NT2/D1 (cell line): ENCODE results near the gene RNASE7.
A peak's percentile ranks its signal among the peaks of the same experiment; 100 is the strongest.

ENCODE experiments used
- DNase-seq: peaks from one replicate; pipeline ENCODE4 v3.0.0-alpha.2; 2011; ENCODE audit warnings: low read depth, low spot score
- H3K27me3 ChIP-seq: 2 replicates; pipeline ENCODE4 v1.6.0; 2011; ENCODE audit warnings: mild to moderate bottlenecking; ENCODE audit not compliant: insufficient read length, insufficient read depth
- H3K36me3 ChIP-seq: 2 replicates; pipeline ENCODE4 v1.6.1; 2011; ENCODE audit warnings: mild to moderate bottlenecking, low read length, mixed read lengths; ENCODE audit not compliant: insufficient read depth, insufficient read length
- H3K4me1 ChIP-seq: 2 replicates; pipeline ENCODE4 v1.5.1; 2011; ENCODE audit not compliant: insufficient read depth, insufficient read length
- H3K4me3 ChIP-seq: 2 replicates; pipeline ENCODE4 v1.5.1; 2011; ENCODE audit warnings: low read depth; ENCODE audit not compliant: insufficient read length
- H3K9ac ChIP-seq: 2 replicates; pipeline ENCODE4 v1.6.0; 2011; ENCODE audit warnings: low read depth; ENCODE audit not compliant: insufficient read length
- H3K9me3 ChIP-seq: 2 replicates; pipeline ENCODE4 v1.5.1; 2011; ENCODE audit warnings: mild to moderate bottlenecking, low read length; ENCODE audit not compliant: insufficient read depth
- SUZ12 ChIP-seq: IDR thresholded peaks from 2 replicates; pipeline ENCODE4 v1.6.1; 2011; ENCODE audit not compliant: insufficient read length, insufficient read depth; ENCODE audit errors: extremely low read depth
- YY1 ChIP-seq: IDR thresholded peaks from 2 replicates; pipeline ENCODE4 v1.6.1; 2011; ENCODE audit not compliant: insufficient read length, insufficient read depth
- ZNF274 ChIP-seq: IDR thresholded peaks from 2 replicates; pipeline ENCODE4 v1.6.1; 2011; ENCODE audit warnings: mild to moderate bottlenecking, low read depth, low read length

RNASE7 gene, protein sequence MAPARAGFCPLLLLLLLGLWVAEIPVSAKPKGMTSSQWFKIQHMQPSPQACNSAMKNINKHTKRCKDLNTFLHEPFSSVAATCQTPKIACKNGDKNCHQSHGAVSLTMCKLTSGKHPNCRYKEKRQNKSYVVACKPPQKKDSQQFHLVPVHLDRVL

DNA sequence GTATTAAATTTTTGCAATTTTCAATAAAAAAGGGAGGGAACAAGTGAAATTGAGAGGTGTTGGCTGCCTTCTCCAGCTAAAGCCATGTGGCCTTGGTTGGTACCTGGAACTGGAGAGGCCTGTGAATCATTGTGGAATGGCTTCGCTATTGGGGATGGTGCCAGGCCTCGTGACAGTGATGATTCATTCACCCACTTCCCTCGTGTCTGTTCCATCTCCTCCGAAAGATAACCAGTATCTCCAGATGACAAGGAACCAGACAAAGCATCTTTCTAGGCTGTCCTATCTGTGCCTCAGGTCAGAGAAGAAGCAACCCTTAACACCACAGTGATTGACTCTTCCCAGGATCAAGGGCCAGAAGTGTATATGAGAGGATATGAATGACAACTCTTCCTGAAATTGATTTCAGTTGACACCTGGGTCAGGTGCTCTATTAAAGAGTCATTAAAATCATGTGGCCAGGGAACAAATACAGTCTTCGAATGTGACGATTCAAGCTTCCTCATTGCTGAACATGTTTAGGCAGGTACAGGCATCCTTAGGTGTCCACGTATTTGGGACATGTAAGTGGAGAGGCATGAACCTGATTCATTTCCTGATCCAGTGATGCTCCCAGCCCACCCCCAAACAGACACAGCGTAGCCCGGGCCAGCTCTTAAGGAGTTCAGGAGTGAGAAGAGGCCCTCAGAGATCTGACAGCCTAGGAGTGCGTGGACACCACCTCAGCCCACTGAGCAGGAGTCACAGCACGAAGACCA, at the start of gene RNASE7:
TSS of gene RNASE7 (plus strand) at position 687 of the 758 bp plus-strand sequence. CDS start 631 bp downstream, outside the sequence.
- Histone ChIP-seq H3K4me1 (peaks cover 3% of the 10 kb centered on the region), H3K4me3 (no peak within 1 kb of the TSS), H3K9ac (no peak within 1 kb of the TSS), H3K9me3 (no peaks in the 10 kb centered on the region), H3K36me3 (no peaks in the 10 kb centered on the region), H3K27me3 (no peaks in the 10 kb centered on the region)
- DNase-seq, result no peak
- no peak for TF ChIP-seq SUZ12
- no peak for TF ChIP-seq YY1
- no peak for TF ChIP-seq ZNF274

DNA sequence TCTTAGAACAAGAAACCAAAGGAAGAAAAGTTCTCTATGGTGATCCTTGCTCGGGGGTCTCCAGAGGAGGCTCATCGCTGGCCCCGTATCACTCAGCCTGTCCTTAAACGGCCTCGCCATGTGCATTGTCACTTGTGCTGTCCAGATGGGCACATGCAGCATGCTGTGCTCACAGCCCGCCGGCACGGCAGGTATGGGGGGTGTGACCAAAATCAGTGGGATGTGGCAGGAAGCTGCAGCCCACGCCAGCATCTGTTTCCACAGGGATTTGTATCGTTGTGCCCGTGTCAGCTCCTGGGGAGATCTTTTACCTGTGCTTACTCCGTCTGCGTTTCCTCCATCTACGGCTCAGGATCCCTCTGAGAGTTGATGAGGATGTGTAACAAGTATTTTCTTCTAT, 45.6 kb upstream of the RNASE7 start:
- no peak for DNase-seq
- Histone ChIP-seq H3K9me3 (no peaks in the 10 kb centered on the region), H3K27me3 (no peaks in the 10 kb centered on the region), H3K4me3 (no peak overlapping the region), H3K9ac (no peak overlapping the region), H3K4me1 (peaks cover 6% of the 10 kb centered on the region), H3K36me3 (peaks cover 52% of the 10 kb centered on the region)
- TF ChIP-seq SUZ12, result no peak
- TF ChIP-seq YY1, result no peak
- TF ChIP-seq ZNF274, result no peak

DNA sequence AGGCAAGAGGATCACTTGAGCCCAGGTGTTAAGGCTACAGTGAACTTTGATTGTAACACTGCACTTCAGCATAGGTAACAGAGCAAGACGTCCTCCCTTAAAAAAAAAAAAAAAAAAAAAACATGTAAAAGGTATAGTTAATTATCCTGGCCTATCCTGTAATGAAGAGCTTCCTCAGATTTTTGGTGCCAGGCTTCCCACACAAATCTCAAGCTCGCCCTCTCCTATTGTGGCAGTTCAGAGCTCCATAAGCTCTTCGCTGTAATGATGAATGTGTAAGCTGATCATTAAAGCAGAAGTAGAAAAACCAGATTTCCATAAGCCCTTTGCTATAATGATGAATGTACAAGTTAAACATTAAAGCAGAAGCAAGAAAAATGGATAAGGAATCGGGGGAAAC, 45.0 kb upstream of the RNASE7 start:
- no peak for TF ChIP-seq YY1
- TF ChIP-seq ZNF274, result no peak
- no peak for TF ChIP-seq SUZ12

DNA sequence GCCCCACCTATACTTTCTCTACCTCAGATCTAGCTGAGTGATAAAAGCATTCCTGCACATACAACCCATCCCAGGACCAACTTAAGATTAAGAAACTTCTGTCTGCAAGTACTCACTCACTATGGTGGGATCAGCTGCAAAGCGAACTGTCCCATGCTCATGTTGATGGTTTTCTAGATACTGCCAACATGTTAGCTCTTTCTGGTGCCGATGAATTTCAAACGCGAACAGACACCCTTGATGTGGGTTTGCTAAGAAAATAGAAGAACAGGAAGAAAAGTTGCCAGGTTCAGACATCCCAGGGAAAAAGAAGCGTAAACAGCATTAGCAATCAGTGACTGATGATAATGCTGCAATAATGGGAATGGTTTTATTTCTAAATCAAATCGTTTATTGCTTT, 44.6 kb upstream of the RNASE7 start:
- no peaks in the 10 kb centered on the region for H3K27me3 ChIP-seq
- peaks cover 6% of the 10 kb centered on the region for H3K4me1 ChIP-seq
- TF ChIP-seq YY1, result no peak
- TF ChIP-seq SUZ12, result no peak
- no peak for TF ChIP-seq ZNF274
- DNase-seq, result no peak
- no peak overlapping the region for H3K4me3 ChIP-seq
- no peak overlapping the region for H3K9ac ChIP-seq
- peaks cover 42% of the 10 kb centered on the region for H3K36me3 ChIP-seq
- H3K9me3 ChIP-seq, result no peaks in the 10 kb centered on the region

More for the DNA sequence above, 45.0 kb upstream of the RNASE7 start:
- H3K36me3 ChIP-seq, result peaks cover 47% of the 10 kb centered on the region
- no peaks in the 10 kb centered on the region for H3K27me3 ChIP-seq
- no peaks in the 10 kb centered on the region for H3K9me3 ChIP-seq
- H3K9ac ChIP-seq, result no peak overlapping the region
- H3K4me1 ChIP-seq, result peaks cover 6% of the 10 kb centered on the region
- DNase-seq, result no peak
- no peak overlapping the region for H3K4me3 ChIP-seq

DNA sequence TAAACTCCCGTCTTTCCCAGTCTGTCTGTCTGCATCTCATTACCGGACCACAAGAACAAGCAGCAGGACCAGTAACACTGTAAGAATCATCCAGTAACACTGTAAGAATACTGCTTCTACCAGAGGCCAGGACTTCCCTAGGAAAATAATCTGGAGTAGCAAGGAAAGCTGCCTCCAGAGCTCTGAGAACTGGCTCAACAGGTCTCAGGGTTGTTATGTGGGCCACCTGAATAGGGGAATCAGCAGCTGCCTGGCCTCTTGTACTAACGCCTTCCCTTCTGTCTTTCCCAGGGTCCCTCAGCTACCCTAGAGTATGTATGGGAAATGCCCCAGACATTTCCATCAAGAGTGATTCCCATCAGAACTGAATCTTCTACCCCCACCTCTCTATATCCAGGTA, 44.0 kb upstream of the RNASE7 start:
- H3K9me3 ChIP-seq, result no peaks in the 10 kb centered on the region
- no peak overlapping the region for H3K4me3 ChIP-seq
- no peak for TF ChIP-seq YY1
- no peak for TF ChIP-seq SUZ12
- TF ChIP-seq ZNF274, result no peak
- DNase-seq, result no peak
- H3K36me3 ChIP-seq, result peaks cover 37% of the 10 kb centered on the region
- no peak overlapping the region for H3K9ac ChIP-seq
- no peaks in the 10 kb centered on the region for H3K27me3 ChIP-seq
- H3K4me1 ChIP-seq, result peaks cover 6% of the 10 kb centered on the region

DNA sequence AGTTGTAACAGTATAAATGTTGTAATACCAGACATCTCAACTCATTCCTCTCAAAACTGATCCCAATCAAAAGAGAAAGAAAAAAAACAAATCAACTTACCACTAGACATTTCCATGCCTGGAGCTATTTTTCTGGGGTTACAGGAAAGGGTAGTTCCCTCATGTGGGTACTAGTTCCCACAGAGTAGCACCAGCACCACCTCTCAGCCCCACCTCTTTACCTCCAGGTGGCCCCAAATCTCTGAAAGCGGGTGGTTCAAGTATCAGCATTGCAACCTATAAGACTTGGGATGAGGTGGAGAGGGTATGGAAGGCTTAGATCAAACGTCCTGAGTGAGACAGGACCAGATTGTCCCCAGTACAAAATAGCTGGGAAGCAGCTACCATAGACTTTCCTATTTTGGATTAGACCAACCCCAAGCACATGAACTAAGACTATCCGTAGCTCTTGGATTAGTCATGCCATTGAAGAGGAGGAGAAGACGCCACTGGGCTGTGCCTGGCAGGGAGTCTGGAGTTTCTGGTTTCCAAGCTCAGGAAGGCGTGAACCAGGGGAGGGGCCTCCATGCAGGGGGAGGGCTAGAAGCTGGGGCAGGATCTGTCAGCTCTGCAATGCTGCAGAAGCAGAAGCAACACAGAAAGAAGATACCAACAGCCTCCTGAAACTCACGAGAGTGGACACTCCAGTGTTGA, 43.3 kb upstream of the RNASE7 start, which contains the start of gene SLC39A2:
TSS of gene SLC39A2 (plus strand) at position 620 of the 693 bp plus-strand sequence. CDS start 154 bp downstream, outside the sequence.
- H3K9ac ChIP-seq, result no peak within 1 kb of the TSS
- H3K36me3 ChIP-seq, result peaks cover 32% of the 10 kb centered on the region
- no peak for TF ChIP-seq SUZ12
- TF ChIP-seq ZNF274, result no peak
- no peak for TF ChIP-seq YY1
- peaks cover 6% of the 10 kb centered on the region for H3K4me1 ChIP-seq
- no peaks in the 10 kb centered on the region for H3K27me3 ChIP-seq
- H3K4me3 ChIP-seq, result no peak within 1 kb of the TSS
- H3K9me3 ChIP-seq, result no peaks in the 10 kb centered on the region
- DNase-seq, result peak; percentile 8

DNA sequence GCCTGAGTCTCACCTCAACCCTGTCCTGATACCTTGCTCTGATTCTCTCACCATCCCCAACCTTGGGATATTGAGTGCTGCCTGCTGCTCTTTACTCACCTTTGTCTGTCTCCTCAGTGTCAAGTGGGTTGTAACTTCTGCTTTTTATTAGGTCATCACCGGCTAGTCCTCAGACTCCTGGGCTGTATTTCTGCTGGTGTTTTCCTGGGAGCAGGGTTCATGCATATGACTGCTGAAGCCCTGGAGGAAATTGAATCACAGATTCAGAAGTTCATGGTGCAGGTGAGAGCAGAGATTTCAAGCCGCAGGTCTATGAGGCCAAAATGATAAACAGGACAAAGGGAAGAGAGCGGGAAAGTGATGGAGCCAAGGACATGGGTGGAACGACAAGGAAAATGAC, 42.6 kb upstream of the RNASE7 start:
- Histone ChIP-seq H3K4me1 (peaks cover 6% of the 10 kb centered on the region), H3K9me3 (no peaks in the 10 kb centered on the region), H3K4me3 (no peak overlapping the region), H3K27me3 (no peaks in the 10 kb centered on the region), H3K36me3 (peaks cover 24% of the 10 kb centered on the region), H3K9ac (no peak overlapping the region)
- TF ChIP-seq SUZ12, result no peak
- no peak for DNase-seq
